ENCODE measurements around the gene ABCA5. TPM values are rescaled to one million over a fixed set of nuclear protein-coding genes. Genes with fewer than 3 reads are reported as not detected.

ABCA5 gene
- total RNA-seq, 8 experiments from 2014 or later = 7.3 to 60.2 (median 27.0) TPM

GRCh38 chr17:69275751-69276150 is 51.2 kb downstream of the ABCA5 start:
- in situ Hi-C loops (cut with MboI; ENCODE audit: low pct_unique_long_range_greater_than_20kb in 2 of 9, low sequenced_read_pairs in 9 of 9, unreplicated experiment in 9 of 9) = no loop called here
- Histone ChIP-seq H3K4me3 (no peak overlapping the region), H3K4me1 (replicated peaks in 1 of 2) (no peaks in the 10 kb centered on the region), H3K27ac (no peak overlapping the region)
- 86 to 100% (median 100%) methylated on average over 1 to 3 of the region's 4 CpGs; no CpG with 5 or more reads in 2 of the 10 experiments for WGBS, 10 experiments
- no peak for ATAC-seq (replicated peaks in 6 of 8)

DNA sequence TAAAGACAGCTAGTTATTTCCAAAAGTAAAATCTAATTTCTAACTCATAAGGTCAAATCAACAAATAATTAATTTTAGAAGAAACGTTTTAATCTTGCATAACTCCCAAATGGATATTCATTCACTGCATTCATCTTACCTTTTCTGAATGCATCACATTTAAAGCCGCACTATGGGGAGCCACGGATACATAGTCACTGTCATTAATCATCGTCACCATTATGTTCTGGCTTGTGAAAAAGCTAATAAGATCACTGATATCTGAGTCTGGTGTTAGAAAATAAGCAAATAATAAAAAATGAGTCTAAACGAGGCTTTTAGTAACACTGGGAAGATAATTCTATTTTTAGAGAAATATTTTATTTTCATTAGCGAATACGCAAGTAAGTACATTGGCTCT is 55.9 kb downstream of the ABCA5 start:
- ATAC-seq (replicated peaks in 6 of 8) = no peak
- Histone ChIP-seq H3K27ac (no peak overlapping the region), H3K4me1 (replicated peaks in 1 of 2) (no peaks in the 10 kb centered on the region), H3K4me3 (no peak overlapping the region)
- 7 to 76% (median 55%) methylated on average over 2 to 7 of the region's 7 CpGs; no CpG with 5 or more reads in 1 of the 10 experiments for WGBS, 10 experiments
- in situ Hi-C loops (cut with MboI; ENCODE audit: low pct_unique_long_range_greater_than_20kb in 2 of 9, low sequenced_read_pairs in 9 of 9, unreplicated experiment in 9 of 9) = no loop called here

DNA sequence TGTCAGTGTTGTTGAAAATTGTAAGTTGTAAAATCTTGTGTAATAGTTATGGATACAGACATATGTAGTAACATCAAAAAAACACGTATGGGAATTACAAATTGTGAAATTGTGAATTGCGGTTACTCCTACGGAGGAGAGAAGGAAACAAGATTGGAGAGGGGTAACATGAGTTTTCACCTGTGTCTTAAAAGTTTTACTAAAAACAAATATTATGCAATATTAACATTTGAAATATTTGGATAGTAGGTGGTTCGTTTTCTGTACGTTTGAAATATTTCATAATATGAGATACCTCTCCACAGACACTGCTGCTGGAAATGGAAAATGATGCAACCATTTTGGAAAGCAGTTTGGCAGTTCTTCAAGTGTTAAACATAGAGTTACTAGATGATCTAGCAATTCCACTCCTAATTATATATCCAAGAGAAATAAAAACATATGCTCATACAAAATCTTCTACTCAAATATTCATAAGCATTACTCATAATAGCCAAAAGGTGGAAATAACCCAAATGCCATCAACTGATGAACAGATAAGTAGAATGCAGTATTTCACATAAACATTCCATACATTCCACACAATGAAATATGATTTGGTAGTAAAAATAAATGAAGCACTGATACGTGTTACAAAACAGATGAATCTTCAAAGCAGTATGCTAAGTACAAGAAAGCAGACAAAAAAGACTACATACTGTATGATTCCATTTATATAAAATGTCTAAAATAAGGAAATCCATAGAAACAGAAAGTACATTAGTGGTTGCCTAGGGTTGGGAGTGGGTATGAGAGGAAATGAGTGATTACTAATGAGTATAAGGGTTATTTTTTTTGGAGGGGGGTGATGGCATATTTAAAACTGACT is 57.6 kb downstream of the ABCA5 start:
- no peaks in the 10 kb centered on the region for H3K4me1 ChIP-seq (replicated peaks in 1 of 2)
- no peak overlapping the region for H3K27ac ChIP-seq
- 8 to 95% (median 83%) methylated on average over 2 to 6 of the region's 6 CpGs; no CpG with 5 or more reads in 1 of the 10 experiments for WGBS, 10 experiments
- no peak overlapping the region for H3K4me3 ChIP-seq
- peak in 2 of 8 experiments; percentile 13 to 83 for ATAC-seq (replicated peaks in 6 of 8)
- in situ Hi-C loops (cut with MboI; ENCODE audit: low pct_unique_long_range_greater_than_20kb in 2 of 9, low sequenced_read_pairs in 9 of 9, unreplicated experiment in 9 of 9) = no loop called here

GRCh38 chr17:69268543-69269014 is 58.4 kb downstream of the ABCA5 start:
- H3K4me3 ChIP-seq = no peak overlapping the region
- WGBS, 10 experiments = 43 to 100% (median 80%) methylated on average over 1 to 5 of the region's 5 CpGs; no CpG with 5 or more reads in 1 of the 10 experiments
- no peaks in the 10 kb centered on the region for H3K4me1 ChIP-seq (replicated peaks in 1 of 2)
- no peak for ATAC-seq (replicated peaks in 6 of 8)
- in situ Hi-C loops (cut with MboI; ENCODE audit: low pct_unique_long_range_greater_than_20kb in 2 of 9, low sequenced_read_pairs in 9 of 9, unreplicated experiment in 9 of 9) = no loop called here
- H3K27ac ChIP-seq = no peak overlapping the region

- H3K27ac ChIP-seq = no peak overlapping the region
- no peak overlapping the region for H3K4me3 ChIP-seq
- 70 to 100% (median 89%) methylated on average over 1 to 3 of the region's 3 CpGs for WGBS, 10 experiments
- no peak for ATAC-seq (replicated peaks in 6 of 8)
- no peaks in the 10 kb centered on the region for H3K4me1 ChIP-seq (replicated peaks in 1 of 2)
- in situ Hi-C loops (cut with MboI; ENCODE audit: low pct_unique_long_range_greater_than_20kb in 2 of 9, low sequenced_read_pairs in 9 of 9, unreplicated experiment in 9 of 9) = no loop called here
These were observed 59.7 kb downstream of the ABCA5 start for GRCh38 chr17:69267219-69267618.

- no peak overlapping the region for H3K4me3 ChIP-seq
- in situ Hi-C loops (cut with MboI; ENCODE audit: low pct_unique_long_range_greater_than_20kb in 2 of 9, low sequenced_read_pairs in 9 of 9, unreplicated experiment in 9 of 9) = no loop called here
- ATAC-seq (replicated peaks in 6 of 8) = no peak
- H3K4me1 ChIP-seq (replicated peaks in 1 of 2) = no peaks in the 10 kb centered on the region
- no peak overlapping the region for H3K27ac ChIP-seq
- 13 to 100% (median 67%) methylated on average over 1 of the region's 1 CpG; no CpG with 5 or more reads in 1 of the 10 experiments for WGBS, 10 experiments
These were observed 61.1 kb downstream of the ABCA5 start for GRCh38 chr17:69265873-69266272.

DNA sequence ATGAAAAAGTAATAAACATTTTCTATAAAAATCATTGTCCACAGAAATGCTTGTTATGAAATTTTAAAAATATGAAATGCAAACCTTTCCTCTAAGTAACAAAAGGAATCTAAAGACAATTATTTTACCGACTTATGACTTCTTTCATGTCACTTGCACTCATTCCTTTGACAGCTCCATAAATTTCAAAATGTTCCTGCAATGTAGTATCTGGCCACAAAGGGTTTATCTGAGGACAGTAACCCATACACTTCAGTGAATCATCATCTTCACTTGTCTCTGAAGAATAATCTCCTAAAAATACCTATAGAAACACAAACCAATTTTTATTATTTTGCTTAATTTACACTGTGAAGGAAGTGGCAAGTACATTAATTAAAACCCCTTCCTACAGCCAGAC is 72.7 kb downstream of the ABCA5 start:
- 0 to 100% (median 56%) methylated on average over 1 of the region's 1 CpG; no CpG with 5 or more reads in 1 of the 10 experiments for WGBS, 10 experiments
- Histone ChIP-seq H3K4me3 (no peak overlapping the region), H3K27ac (no peak overlapping the region), H3K4me1 (replicated peaks in 1 of 2) (no peaks in the 10 kb centered on the region)
- no peak for ATAC-seq (replicated peaks in 6 of 8)
- in situ Hi-C loops (cut with MboI; ENCODE audit: low pct_unique_long_range_greater_than_20kb in 2 of 9, low sequenced_read_pairs in 9 of 9, unreplicated experiment in 9 of 9) = no loop called here

- Histone ChIP-seq H3K4me1 (replicated peaks in 1 of 2) (no peaks in the 10 kb centered on the region), H3K4me3 (no peak overlapping the region), H3K27ac (no peak overlapping the region)
- no peak for ATAC-seq (replicated peaks in 6 of 8)
- in situ Hi-C loops (cut with MboI; ENCODE audit: low pct_unique_long_range_greater_than_20kb in 2 of 9, low sequenced_read_pairs in 9 of 9, unreplicated experiment in 9 of 9) = no loop called here
- WGBS, 10 experiments = 78 to 100% (median 98%) methylated on average over 2 to 4 of the region's 4 CpGs; no CpG with 5 or more reads in 1 of the 10 experiments
These were observed 76.3 kb downstream of the ABCA5 start for GRCh38 chr17:69250641-69251040.

GRCh38 chr17:69246726-69247375 is 80.1 kb downstream of the ABCA5 start:
- Histone ChIP-seq H3K4me3 (no peak overlapping the region), H3K4me1 (replicated peaks in 1 of 2) (no peaks in the 10 kb centered on the region), H3K27ac (no peak overlapping the region)
- in situ Hi-C loops (cut with MboI; ENCODE audit: low pct_unique_long_range_greater_than_20kb in 2 of 9, low sequenced_read_pairs in 9 of 9, unreplicated experiment in 9 of 9) = loop anchor here in 7 of 9 experiments (10.0 to 25.0 kb wide), 5 partner anchors 260 to 485 kb away; partner anchors contain the start of gene ABCA8 (in 2 of the 7)
- 22 to 100% (median 60%) methylated on average over 1 to 4 of the region's 4 CpGs for WGBS, 10 experiments
- ATAC-seq (replicated peaks in 6 of 8) = peak in 3 of 8 experiments; percentile 51 to 59 (median 52)

- 0 to 75% (median 43%) methylated on average over 1 of the region's 1 CpG; no CpG with 5 or more reads in 1 of the 10 experiments for WGBS, 10 experiments
- in situ Hi-C loops (cut with MboI; ENCODE audit: low pct_unique_long_range_greater_than_20kb in 2 of 9, low sequenced_read_pairs in 9 of 9, unreplicated experiment in 9 of 9) = loop anchor here in 7 of 9 experiments (10.0 to 25.0 kb wide), 5 partner anchors 259 to 484 kb away; partner anchors contain the start of gene ABCA8 (in 2 of the 7)
- H3K4me1 ChIP-seq (replicated peaks in 1 of 2) = no peaks in the 10 kb centered on the region
- H3K4me3 ChIP-seq = no peak overlapping the region
- no peak overlapping the region for H3K27ac ChIP-seq
- ATAC-seq (replicated peaks in 6 of 8) = no peak
These were observed 80.7 kb downstream of the ABCA5 start for GRCh38 chr17:69246202-69246601.

DNA sequence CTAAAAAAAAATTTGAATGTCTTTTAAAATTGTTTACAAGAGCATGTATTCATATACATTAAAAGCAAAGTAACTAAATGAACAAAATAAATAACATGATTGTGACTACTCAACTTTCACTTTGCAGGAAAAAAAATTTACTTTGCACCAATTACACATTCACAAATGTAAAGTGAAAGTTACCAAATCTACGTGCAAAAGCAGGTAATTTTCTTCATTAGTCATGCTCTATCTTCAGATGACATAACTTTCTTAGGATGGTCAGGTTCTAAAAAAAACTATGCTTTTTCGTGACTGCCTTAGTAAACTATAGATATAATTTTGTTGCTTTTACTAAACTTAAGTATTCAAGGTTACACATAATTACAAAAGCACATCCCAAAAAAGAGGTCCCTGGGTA is 81.3 kb downstream of the ABCA5 start:
- in situ Hi-C loops (cut with MboI; ENCODE audit: low pct_unique_long_range_greater_than_20kb in 2 of 9, low sequenced_read_pairs in 9 of 9, unreplicated experiment in 9 of 9) = loop anchor here in 7 of 9 experiments (10.0 to 25.0 kb wide), 5 partner anchors 258 to 483 kb away; partner anchors contain the start of gene ABCA8 (in 2 of the 7)
- WGBS, 10 experiments = 56 to 94% (median 70%) methylated on average over 1 to 2 of the region's 2 CpGs; no CpG with 5 or more reads in 1 of the 10 experiments
- ATAC-seq (replicated peaks in 6 of 8) = no peak

DNA sequence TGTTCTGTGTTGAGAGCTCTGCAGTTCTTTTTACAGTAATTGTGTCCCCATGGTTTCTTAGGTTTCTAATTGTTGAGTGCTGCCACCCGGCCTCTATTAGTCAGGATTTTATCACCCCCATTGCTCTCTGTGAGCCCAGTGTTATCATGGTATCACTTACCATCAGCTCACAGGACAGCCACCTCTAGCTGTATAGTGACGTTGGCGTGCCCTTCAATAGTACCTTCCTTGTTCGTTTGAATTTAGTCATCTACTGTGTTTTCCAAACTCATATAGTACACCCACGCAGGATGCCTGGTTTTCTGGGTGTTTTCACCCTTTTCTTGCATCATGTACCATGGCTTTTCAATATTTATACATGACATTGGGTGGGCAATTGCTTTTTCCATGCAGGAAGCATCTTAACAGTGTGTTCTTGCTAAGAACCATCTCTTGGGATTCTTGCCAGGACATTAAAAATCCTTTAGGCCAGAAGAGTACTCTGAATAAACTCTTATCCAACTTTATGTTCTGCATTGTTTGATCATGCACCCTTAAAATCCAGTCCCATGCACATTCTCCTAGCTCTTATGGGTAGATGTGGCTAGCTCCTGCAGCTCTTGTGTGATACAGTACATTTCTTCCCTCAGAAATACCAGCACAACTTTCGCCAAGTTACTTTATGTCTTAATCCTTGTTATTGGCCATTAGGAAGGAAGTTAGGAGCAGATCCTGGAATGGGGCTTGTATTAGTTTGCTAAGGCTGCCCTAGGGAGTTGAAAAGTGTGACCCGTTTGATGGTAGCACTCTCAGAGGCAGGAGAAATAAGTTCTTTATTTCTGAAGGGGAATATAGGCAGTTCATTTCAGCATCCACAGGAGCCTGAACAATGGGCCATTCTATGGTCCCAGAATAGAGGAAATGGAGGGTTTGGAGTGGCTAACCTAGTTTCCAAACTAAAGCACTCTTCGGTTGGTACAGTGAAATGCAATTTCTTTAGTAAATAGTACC is 87.0 kb downstream of the ABCA5 start:
- Histone ChIP-seq H3K4me1 (replicated peaks in 1 of 2) (no peaks in the 10 kb centered on the region), H3K4me3 (no peak overlapping the region), H3K27ac (no peak overlapping the region)
- in situ Hi-C loops (cut with MboI; ENCODE audit: low pct_unique_long_range_greater_than_20kb in 2 of 9, low sequenced_read_pairs in 9 of 9, unreplicated experiment in 9 of 9) = loop anchor here (10.0 to 25.0 kb wide), 5 partner anchors 253 to 478 kb away; partner anchors contain the start of gene ABCA8 (in 2 of the 9)
- WGBS, 10 experiments = 55 to 100% (median 86%) methylated on average over 1 to 8 of the region's 8 CpGs
- ATAC-seq (replicated peaks in 6 of 8) = no peak

More for the DNA sequence above, 81.3 kb downstream of the ABCA5 start:
- H3K4me1 ChIP-seq (replicated peaks in 1 of 2) = no peaks in the 10 kb centered on the region
- H3K4me3 ChIP-seq = no peak overlapping the region
- H3K27ac ChIP-seq = no peak overlapping the region

All from motor neuron (in vitro differentiated cells).